Testis (tissue), 2 donors: ENCODE measurements around the gene NAA80.

Experiments used
- POLR2A ChIP-seq: fragments of 450-650 bp; IDR thresholded peaks from one replicate; pipeline ENCODE4 v1.6.1; 2017; ENCODE audit warnings: antibody characterized with exemption, mild to moderate bottlenecking, moderate library complexity
- TF ChIP-seq, protein P1 (sequence below), 3 experiments: fragments of 450-650 bp in 2 of 3; fragments of 200-600 bp in 1 of 3; sonication (generic) in 1 of 3; IDR thresholded peaks; one replicate each; pipeline ENCODE4 v1.5.1; 2016 to 2019; ENCODE audit warnings: antibody characterized with exemption in 3 of 3, mild to moderate bottlenecking in 2 of 3, moderate library complexity in 1 of 3

DNA sequence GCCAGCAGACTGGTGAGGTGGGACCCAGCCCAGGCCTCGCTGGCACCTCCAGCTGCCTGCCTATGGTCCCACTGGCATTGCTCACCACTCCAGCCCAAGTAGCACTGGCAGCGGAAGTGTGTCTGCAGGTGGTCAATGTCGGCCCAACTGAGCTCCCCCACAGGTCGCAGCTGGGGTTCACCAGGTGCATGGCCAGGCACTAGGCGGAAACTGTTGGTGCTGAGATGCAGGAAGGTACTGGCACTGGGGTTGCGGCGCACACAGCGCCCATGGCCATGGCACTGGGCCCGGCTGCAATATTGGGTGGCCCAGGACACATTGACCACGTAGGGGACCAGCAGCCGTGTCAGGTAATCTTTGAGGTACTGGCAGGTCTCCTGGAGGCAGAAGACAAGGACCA lies 19.0 kb upstream of the NAA80 start:
- no peak for TF ChIP-seq POLR2A
- TF ChIP-seq, protein P1, sequence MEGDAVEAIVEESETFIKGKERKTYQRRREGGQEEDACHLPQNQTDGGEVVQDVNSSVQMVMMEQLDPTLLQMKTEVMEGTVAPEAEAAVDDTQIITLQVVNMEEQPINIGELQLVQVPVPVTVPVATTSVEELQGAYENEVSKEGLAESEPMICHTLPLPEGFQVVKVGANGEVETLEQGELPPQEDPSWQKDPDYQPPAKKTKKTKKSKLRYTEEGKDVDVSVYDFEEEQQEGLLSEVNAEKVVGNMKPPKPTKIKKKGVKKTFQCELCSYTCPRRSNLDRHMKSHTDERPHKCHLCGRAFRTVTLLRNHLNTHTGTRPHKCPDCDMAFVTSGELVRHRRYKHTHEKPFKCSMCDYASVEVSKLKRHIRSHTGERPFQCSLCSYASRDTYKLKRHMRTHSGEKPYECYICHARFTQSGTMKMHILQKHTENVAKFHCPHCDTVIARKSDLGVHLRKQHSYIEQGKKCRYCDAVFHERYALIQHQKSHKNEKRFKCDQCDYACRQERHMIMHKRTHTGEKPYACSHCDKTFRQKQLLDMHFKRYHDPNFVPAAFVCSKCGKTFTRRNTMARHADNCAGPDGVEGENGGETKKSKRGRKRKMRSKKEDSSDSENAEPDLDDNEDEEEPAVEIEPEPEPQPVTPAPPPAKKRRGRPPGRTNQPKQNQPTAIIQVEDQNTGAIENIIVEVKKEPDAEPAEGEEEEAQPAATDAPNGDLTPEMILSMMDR (IDR thresholded peaks at IDR 0.05), result no peak
